Kidney (tissue), 14 donors: ENCODE measurements around the gene EPM2AIP1. TPM values are rescaled to one million over a fixed set of nuclear protein-coding genes. Genes with fewer than 3 reads are reported as not detected.

Experiments
- DNase-seq, 5 donors: peaks; one replicate each; pipeline ENCODE4 v3.0.0-alpha.2; 2013 to 2020
- FAIRE-seq: peaks from 2 replicates; lab custom pipeline; 2012; peaks lifted over from hg19 to GRCh38; lab: Jason Lieb, UNC
- H3K27ac ChIP-seq, 2 donors: one replicate each; pipeline ENCODE4 v1.7.0; 2013; ENCODE audit warnings: low read depth in 2 of 2, low read length in 2 of 2, inconsistent platforms in 1 of 2
- H3K27me3 ChIP-seq: one replicate; pipeline ENCODE4 v1.7.1; 2013; ENCODE audit warnings: low read length, inconsistent platforms; ENCODE audit not compliant: control insufficient read depth, insufficient read depth
- H3K36me3 ChIP-seq, 3 donors: one replicate each; pipeline versions ENCODE4 v1.7.0 to v1.7.1; 2013; ENCODE audit warnings: low read length in 3 of 3, control low read depth in 1 of 3, inconsistent platforms in 1 of 3; ENCODE audit not compliant: insufficient read depth in 3 of 3, control insufficient read depth in 2 of 3
- H3K4me1 ChIP-seq, 3 donors: one replicate each; pipeline versions ENCODE4 v1.7.0 to v1.7.1; 2013; ENCODE audit warnings: low read length in 3 of 3, inconsistent platforms in 1 of 3, low read depth in 1 of 3; ENCODE audit not compliant: control insufficient read depth in 2 of 3, insufficient read depth in 2 of 3
- H3K4me3 ChIP-seq, 3 donors: one replicate each; pipeline versions ENCODE4 v1.7.0 to v1.8.1; 2013; ENCODE audit warnings: low read length in 3 of 3, control low read depth in 1 of 3, inconsistent platforms in 1 of 3
- H3K9ac ChIP-seq, 3 donors: one replicate each; pipeline versions ENCODE4 v1.7.0 to v1.7.1; 2013; ENCODE audit warnings: low read length in 3 of 3, control low read depth in 1 of 3, inconsistent platforms in 1 of 3
- H3K9me3 ChIP-seq, 3 donors: one replicate each; pipeline versions ENCODE4 v1.7.0 to v1.7.1; 2013; ENCODE audit warnings: low read length in 3 of 3, control low read depth in 1 of 3, inconsistent platforms in 1 of 3; ENCODE audit not compliant: control insufficient read depth in 2 of 3, insufficient read depth in 1 of 3
- CTCF ChIP-seq: IDR thresholded peaks from 3 replicates; pipeline ENCODE4 v1.5.1; 2012; ENCODE audit warnings: mild to moderate bottlenecking, moderate library complexity, borderline replicate concordance; ENCODE audit not compliant: insufficient read depth; ENCODE audit errors: extremely low read depth
- intact Hi-C: fragments of 100-400 bp; cut with DNase I; formaldehyde crosslinking; loops from one replicate; pipeline ENCODE4 v1.11.1; 2022
- polyA plus RNA-seq: library from polyadenylated mRNA; stranded (reverse); fragments of 350-450 nt; fragmentation: Illumina TruSeq; extraction: RNeasy Lipid Tissue Mini Kit (QIAGEN cat#74804); gene quantifications from one replicate; pipeline ENCODE4 v1.2.3, GENCODE V29; 2014; ENCODE audit warnings: low read depth, low replicate concordance; ENCODE audit not compliant: insufficient read depth
- total RNA-seq: library from RNA; stranded (reverse); fragmentation: NEBNext Ultra II Directional; extraction: Animal tissue kit (Norgen Biotek cat#: 25700); gene quantifications from one replicate; pipeline ENCODE4 v1.2.1, GENCODE V29; 2021
- donor health status: control.
- donor health status: control.
- donor health status: control.
- donor health status: control.
- donor health status: control.
- donor health status: DM: yes; HTN: yes; CAD: no.
- donor health status: Normal renal cell carcinoma (clear cell type).

EPM2AIP1 gene
- total and polyA plus RNA-seq, 2 donors from 2014 or later = 7.4 to 26.5 TPM

- H3K27ac ChIP-seq = no peak overlapping the region
- H3K36me3 ChIP-seq = peaks cover 0 to 27% (median 16%) of the 10 kb centered on the region in 3 donors
- no peak for DNase-seq
- no peaks in the 10 kb centered on the region for H3K27me3 ChIP-seq
- TF ChIP-seq CTCF = no peak
- H3K9me3 ChIP-seq = no peaks in the 10 kb centered on the region
- no peak overlapping the region for H3K4me3 ChIP-seq
- FAIRE-seq = no peak
- intact Hi-C loops = no loop called here
- no peak overlapping the region for H3K9ac ChIP-seq
- H3K4me1 ChIP-seq = no peaks in the 10 kb centered on the region
These were observed 36.7 kb upstream of the EPM2AIP1 start for GRCh38 chr3:37029516-37030163.

DNA sequence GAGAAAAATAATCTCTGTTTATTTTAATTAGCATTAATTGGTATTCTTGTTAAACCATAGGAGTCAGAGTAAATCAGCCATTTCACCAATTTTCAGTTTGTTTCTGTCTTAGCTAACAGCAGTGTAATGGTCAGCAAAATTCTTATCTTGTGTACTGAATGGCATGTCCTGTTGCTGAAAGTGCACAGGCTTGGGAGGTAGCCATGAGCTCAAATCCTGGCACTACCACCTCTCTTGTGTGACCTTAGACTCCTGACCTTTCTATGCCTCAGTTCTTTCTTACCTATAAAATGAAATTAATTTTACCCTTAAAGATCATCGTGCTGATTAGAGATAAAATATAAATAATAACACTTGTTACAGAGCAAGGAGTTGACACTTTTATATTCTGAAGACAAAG is 36.2 kb upstream of the EPM2AIP1 start:
- intact Hi-C loops = no loop called here
- Histone ChIP-seq H3K9ac (no peak overlapping the region), H3K4me1 (no peaks in the 10 kb centered on the region), H3K4me3 (no peak overlapping the region), H3K27ac (no peak overlapping the region), H3K9me3 (no peaks in the 10 kb centered on the region), H3K27me3 (no peaks in the 10 kb centered on the region), H3K36me3 (peaks cover 0 to 27% (median 16%) of the 10 kb centered on the region in 3 donors)
- TF ChIP-seq CTCF = no peak
- no peak for FAIRE-seq
- no peak for DNase-seq

DNA sequence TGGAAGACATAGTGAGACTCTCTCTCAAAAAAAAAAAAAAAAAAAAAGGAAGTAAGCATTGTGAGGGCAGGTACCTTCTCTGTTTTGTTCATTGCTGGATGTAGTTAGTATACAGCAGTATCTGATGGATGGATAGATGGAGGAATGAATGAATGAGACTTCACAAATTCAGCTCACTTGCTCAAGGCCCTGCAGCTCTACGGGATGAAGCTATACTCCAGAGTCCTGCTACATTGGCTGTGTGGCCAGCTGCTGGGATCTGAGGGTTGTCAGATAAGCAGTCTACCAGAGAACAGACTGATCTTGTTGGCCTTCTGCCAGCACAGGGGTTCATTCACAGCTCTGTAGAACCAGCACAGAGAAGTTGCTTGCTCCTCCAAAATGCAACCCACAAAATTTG is 35.4 kb upstream of the EPM2AIP1 start:
- Histone ChIP-seq H3K27me3 (no peaks in the 10 kb centered on the region), H3K9me3 (no peaks in the 10 kb centered on the region), H3K27ac (no peak overlapping the region), H3K9ac (no peak overlapping the region), H3K36me3 (peaks cover 0 to 27% (median 16%) of the 10 kb centered on the region in 3 donors), H3K4me1 (no peaks in the 10 kb centered on the region), H3K4me3 (no peak overlapping the region)
- TF ChIP-seq CTCF = no peak
- intact Hi-C loops = no loop called here
- no peak for FAIRE-seq
- DNase-seq = peak in 2 of 5 donors; percentile 7 to 31

DNA sequence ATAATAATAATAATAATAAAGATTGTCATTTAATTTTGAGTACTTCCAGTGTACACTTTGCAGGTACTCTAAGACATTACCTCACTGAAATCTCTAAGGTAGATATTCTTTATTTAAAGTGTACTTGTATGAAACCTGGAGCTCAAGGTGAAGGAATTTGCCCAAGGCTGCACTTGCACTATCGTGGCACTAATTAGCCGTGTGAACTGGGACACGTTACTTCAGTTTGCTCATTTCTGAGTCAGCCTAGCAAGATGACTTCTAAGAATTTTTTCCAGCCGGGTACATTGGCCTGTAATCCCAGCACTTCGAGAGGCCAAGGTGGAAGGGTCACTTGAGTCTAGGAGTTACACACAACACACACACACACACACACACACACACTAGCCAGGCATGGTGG is 33.9 kb upstream of the EPM2AIP1 start:
- Histone ChIP-seq H3K4me3 (no peak overlapping the region), H3K36me3 (peaks cover 0 to 39% (median 12%) of the 10 kb centered on the region in 3 donors), H3K9me3 (no peaks in the 10 kb centered on the region), H3K4me1 (no peaks in the 10 kb centered on the region), H3K9ac (no peak overlapping the region), H3K27ac (no peak overlapping the region), H3K27me3 (no peaks in the 10 kb centered on the region)
- no peak for FAIRE-seq
- no peak for DNase-seq
- intact Hi-C loops = no loop called here
- no peak for TF ChIP-seq CTCF
